K562 (cell line): ENCODE data around the gene AHNAK. TPM values are rescaled to one million over a fixed set of nuclear protein-coding genes. Genes with fewer than 3 reads are reported as not detected.
A peak's percentile ranks its signal among the peaks of the same experiment; 100 is the strongest.

ENCODE experiments used
- BDP1 ChIP-seq: IDR thresholded peaks from 3 replicates; pipeline ENCODE4 v1.6.1; 2011; ENCODE audit not compliant: insufficient read length, insufficient read depth
- BRD9 ChIP-seq: fragments of 450-650 bp; IDR thresholded peaks from 2 replicates; pipeline ENCODE4 v1.6.1; 2018; ENCODE audit warnings: low read depth; ENCODE audit not compliant: partially characterized antibody
- CEBPB ChIP-seq: fragments of 450-650 bp; IDR thresholded peaks from 2 replicates; pipeline ENCODE4 v1.6.1; 2016; ENCODE audit warnings: missing genetic modification characterization, missing compliant biosample characterization
- FOXK1 ChIP-seq: sonication (generic); formaldehyde crosslinking; IDR thresholded peaks from 2 replicates; pipeline ENCODE4 v1.8.0; 2022; ENCODE audit warnings: missing genetic modification reagents, mild to moderate bottlenecking, borderline replicate concordance
- MAFG ChIP-seq: fragments of 450-650 bp; conservative IDR thresholded peaks from 2 replicates; pipeline ENCODE4 v1.6.1; 2016; ENCODE audit warnings: missing genetic modification characterization, missing compliant biosample characterization
- POLR2A ChIP-seq: fragments of 450-650 bp; conservative IDR thresholded peaks from 2 replicates; pipeline ENCODE4 v1.6.1; 2016
- PRPF4 ChIP-seq: fragments of 200-400 bp; formaldehyde crosslinking; IDR thresholded peaks from one replicate; pipeline ENCODE4 v1.6.1; 2017; ENCODE audit warnings: low read length, low read depth, mild to moderate bottlenecking; ENCODE audit not compliant: insufficient read depth, poor library complexity, severe bottlenecking
- RFX5 ChIP-seq: IDR thresholded peaks from 2 replicates; pipeline ENCODE4 v1.6.1; 2011; ENCODE audit warnings: low read depth, mild to moderate bottlenecking, improper control_type of control experiment, low read length
- RREB1 ChIP-seq: fragments of 250-450 bp; sonication (Bioruptor Pico); IDR thresholded peaks from 2 replicates; pipeline ENCODE4 v1.4.0; 2020
- SMARCC2 ChIP-seq: fragments of 450-650 bp; IDR thresholded peaks from 2 replicates; pipeline ENCODE4 v1.6.1; 2017; ENCODE audit warnings: antibody characterized with exemption, moderate library complexity, mild to moderate bottlenecking, low read depth
- TSC22D4 ChIP-seq: fragments of 450-650 bp; IDR thresholded peaks from 2 replicates; pipeline ENCODE4 v1.6.1; 2016; ENCODE audit warnings: missing genetic modification characterization, missing biosample characterization, control low read depth
- ZBTB7A ChIP-seq: IDR thresholded peaks from 2 replicates; pipeline ENCODE4 v1.6.1; 2011; ENCODE audit warnings: low read depth, mild to moderate bottlenecking, low read length, moderate library complexity, borderline replicate concordance; ENCODE audit not compliant: control insufficient read depth
- ZNF449 ChIP-seq: fragments of 250-450 bp; sonication (Bioruptor Pico); IDR thresholded peaks from 2 replicates; pipeline ENCODE4 v1.8.0; 2022; ENCODE audit warnings: moderate library complexity, mild to moderate bottlenecking, inconsistent platforms
- ZNF76 ChIP-seq: fragments of 250-450 bp; sonication (Bioruptor Pico); IDR thresholded peaks from 2 replicates; pipeline ENCODE4 v1.4.0; 2020; ENCODE audit warnings: mild to moderate bottlenecking, moderate library complexity, borderline replicate concordance
- polyA plus RNA-seq, 8 experiments: library from polyadenylated mRNA; depleted of rRNA in 4 of 8; stranded (reverse) in 5 of 8; unstranded in 3 of 8; fragments of >200 nt; fragmentation: Nextera tagmentation in 2 of 8; fragmentation: Illumina TruSeq in 1 of 8; extraction: Ambion mirVana in 2 of 8; extraction: Trizol in 1 of 8; gene quantifications; 2 replicates each; pipeline versions ENCODE4 v1.2.1 to v1.2.3, GENCODE V29; 2011 to 2014; ENCODE audit warnings: inconsistent platforms in 1 of 8, missing spikeins in 1 of 8
- total RNA-seq, 7 experiments: library from RNA; depleted of rRNA in 6 of 7; stranded (reverse); fragments of >200 nt in 6 of 7; fragmentation: Illumina TruSeq in 2 of 7; extraction: Trizol in 2 of 7; gene quantifications; 2 replicates each; pipeline versions ENCODE4 v1.2.1 to v1.2.3, GENCODE V29; 2011 to 2021; ENCODE audit warnings: low replicate concordance in 1 of 7
- TF ChIP-seq, protein P1 (sequence below), 2 experiments: fragments of 450-650 bp; IDR thresholded peaks; 2 replicates each; pipeline ENCODE4 v1.6.1; 2016
- TF ChIP-seq, protein P2 (sequence below): fragments of 450-650 bp; formaldehyde crosslinking; IDR thresholded peaks from 2 replicates; pipeline ENCODE4 v1.4.0; 2020; ENCODE audit warnings: mild to moderate bottlenecking, mixed read lengths

Gene AHNAK
- total and polyA plus RNA-seq, 9 of the 15 experiments (the other 6 are each of a cell fraction or from before 2014, with no cell fraction given): 1.5 to 89.7 (median 45.0) TPM

DNA sequence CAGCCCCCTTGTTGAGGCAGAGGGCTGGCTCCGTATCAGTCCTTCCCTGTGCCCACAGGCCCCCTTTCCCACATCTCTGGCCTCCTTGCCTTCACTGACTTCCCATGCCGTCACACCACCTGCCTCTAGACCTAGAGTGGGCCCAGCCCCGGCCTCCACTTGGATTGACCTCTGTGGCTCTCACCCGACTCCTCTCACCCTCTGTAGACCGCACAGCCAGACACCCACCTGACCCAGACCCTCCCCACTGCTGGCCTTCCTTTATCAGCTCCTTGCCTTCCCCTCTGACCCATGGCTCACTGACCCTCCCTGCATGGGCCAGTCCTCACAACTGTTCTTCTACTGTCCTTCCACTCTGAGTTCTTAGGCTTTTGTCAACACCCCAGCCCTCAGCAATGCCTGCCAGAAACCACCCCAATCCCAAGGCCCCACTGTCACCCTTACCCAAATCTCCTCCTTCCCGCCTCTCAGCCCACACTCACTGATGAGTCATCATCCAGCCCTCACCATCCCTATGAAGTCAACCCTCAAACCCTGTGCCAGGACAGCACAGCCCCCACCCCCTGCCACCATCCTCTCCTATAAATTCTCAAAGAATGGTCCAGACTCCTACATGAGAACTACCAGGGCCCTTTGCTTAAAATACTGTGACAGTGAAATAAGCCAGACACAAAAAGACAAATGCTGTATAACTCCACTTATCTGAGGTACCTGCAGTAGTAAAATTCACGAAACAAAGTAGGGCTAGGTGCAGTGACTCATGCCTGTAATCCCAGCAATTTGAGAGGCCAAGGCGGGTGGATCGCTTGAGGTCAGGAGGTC is 74.3 kb downstream of the AHNAK start (continued):
- no peak; the same call in 1 of the 2 replicates for TF ChIP-seq ZBTB7A
- TF ChIP-seq, protein P1, sequence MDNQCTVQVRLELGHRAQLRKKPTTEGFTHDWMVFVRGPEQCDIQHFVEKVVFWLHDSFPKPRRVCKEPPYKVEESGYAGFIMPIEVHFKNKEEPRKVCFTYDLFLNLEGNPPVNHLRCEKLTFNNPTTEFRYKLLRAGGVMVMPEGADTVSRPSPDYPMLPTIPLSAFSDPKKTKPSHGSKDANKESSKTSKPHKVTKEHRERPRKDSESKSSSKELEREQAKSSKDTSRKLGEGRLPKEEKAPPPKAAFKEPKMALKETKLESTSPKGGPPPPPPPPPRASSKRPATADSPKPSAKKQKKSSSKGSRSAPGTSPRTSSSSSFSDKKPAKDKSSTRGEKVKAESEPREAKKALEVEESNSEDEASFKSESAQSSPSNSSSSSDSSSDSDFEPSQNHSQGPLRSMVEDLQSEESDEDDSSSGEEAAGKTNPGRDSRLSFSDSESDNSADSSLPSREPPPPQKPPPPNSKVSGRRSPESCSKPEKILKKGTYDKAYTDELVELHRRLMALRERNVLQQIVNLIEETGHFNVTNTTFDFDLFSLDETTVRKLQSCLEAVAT (IDR thresholded peaks at IDR 0.05): no peak
- no peak for TF ChIP-seq ZNF76
- no peak for TF ChIP-seq CEBPB
- TF ChIP-seq, protein P2, sequence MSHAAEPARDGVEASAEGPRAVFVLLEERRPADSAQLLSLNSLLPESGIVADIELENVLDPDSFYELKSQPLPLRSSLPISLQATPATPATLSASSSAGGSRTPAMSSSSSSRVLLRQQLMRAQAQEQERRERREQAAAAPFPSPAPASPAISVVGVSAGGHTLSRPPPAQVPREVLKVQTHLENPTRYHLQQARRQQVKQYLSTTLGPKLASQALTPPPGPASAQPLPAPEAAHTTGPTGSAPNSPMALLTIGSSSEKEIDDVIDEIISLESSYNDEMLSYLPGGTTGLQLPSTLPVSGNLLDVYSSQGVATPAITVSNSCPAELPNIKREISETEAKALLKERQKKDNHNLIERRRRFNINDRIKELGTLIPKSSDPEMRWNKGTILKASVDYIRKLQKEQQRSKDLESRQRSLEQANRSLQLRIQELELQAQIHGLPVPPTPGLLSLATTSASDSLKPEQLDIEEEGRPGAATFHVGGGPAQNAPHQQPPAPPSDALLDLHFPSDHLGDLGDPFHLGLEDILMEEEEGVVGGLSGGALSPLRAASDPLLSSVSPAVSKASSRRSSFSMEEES (CRISPR knock-in tag): no peak
- no peak for TF ChIP-seq POLR2A
- no peak for TF ChIP-seq RREB1 (CRISPR knock-in tag)
- no peak for TF ChIP-seq PRPF4
- no peak for TF ChIP-seq RFX5
- TF ChIP-seq BRD9: no peak
- no peak for TF ChIP-seq BDP1
- no peak for TF ChIP-seq ZNF449 (CRISPR knock-in tag)
- peak; percentile 70 for TF ChIP-seq SMARCC2
- TF ChIP-seq TSC22D4 (tag): no peak
- no peak for TF ChIP-seq FOXK1 (CRISPR knock-in tag)
- TF ChIP-seq MAFG: peak; percentile 70
